Neutrophil (primary cell): Measurements from ENCODE around the gene RTF2.

Experiments used
- H3K27ac ChIP-seq: fragments of 200-600 bp; sonication (generic); 2 replicates; pipeline ENCODE4 v1.5.1; 2016; ENCODE audit warnings: mild to moderate bottlenecking, moderate library complexity
- H3K27me3 ChIP-seq: fragments of 200-600 bp; sonication (generic); 2 replicates; pipeline ENCODE4 v1.6.0; 2016; ENCODE audit warnings: mild to moderate bottlenecking
- H3K36me3 ChIP-seq: fragments of 200-600 bp; sonication (generic); 2 replicates; pipeline ENCODE4 v1.5.1; 2017
- H3K4me1 ChIP-seq, 2 experiments: fragments of 200-600 bp in 1 of 2; sonication (generic) in 1 of 2; 1 replicate in 1 of 2; 2 replicates in 1 of 2; pipeline versions ENCODE4 v1.5.1 to v1.6.1; 2013 to 2016; ENCODE audit warnings: low read depth in 1 of 2, low read length in 1 of 2, mild to moderate bottlenecking in 1 of 2, moderate library complexity in 1 of 2; ENCODE audit not compliant: control insufficient read depth in 1 of 2, insufficient read depth in 1 of 2
- H3K4me3 ChIP-seq, 2 experiments: fragments of 200-600 bp in 1 of 2; sonication (generic) in 1 of 2; 1 replicate in 1 of 2; 2 replicates in 1 of 2; pipeline ENCODE4 v1.5.1; 2013 to 2016; ENCODE audit warnings: low read depth in 1 of 2, low read length in 1 of 2, mild to moderate bottlenecking in 1 of 2, moderate library complexity in 1 of 2
- H3K9me3 ChIP-seq: fragments of 200-600 bp; sonication (generic); 2 replicates; pipeline ENCODE4 v1.5.1; 2016
- CTCF ChIP-seq: fragments of 200-600 bp; sonication (generic); IDR thresholded peaks from 2 replicates; pipeline ENCODE4 v1.5.1; 2016; ENCODE audit warnings: antibody characterized with exemption

Gene RTF2

GRCh38 chr20:56465997-56466396, 2.4 kb upstream of the RTF2 start:
- Histone ChIP-seq H3K4me3 (no peak overlapping the region), H3K36me3 (peaks cover 21% of the 10 kb centered on the region), H3K27me3 (no peaks in the 10 kb centered on the region), H3K9me3 (no peaks in the 10 kb centered on the region), H3K27ac (peak overlapping the region; percentile 94), H3K4me1 (peaks cover 60 to 70% of the 10 kb centered on the region in 2 experiments)
- TF ChIP-seq CTCF: no peak

GRCh38 chr20:56467968-56468315, 485 bp upstream of the RTF2 start:
- Histone ChIP-seq H3K9me3 (no peaks in the 10 kb centered on the region), H3K27me3 (no peaks in the 10 kb centered on the region), H3K4me3 (peak overlapping the region; percentile 94 to 95), H3K4me1 (peaks cover 55 to 75% of the 10 kb centered on the region in 2 experiments), H3K27ac (peak overlapping the region; percentile 94), H3K36me3 (peaks cover 25% of the 10 kb centered on the region)
- TF ChIP-seq CTCF: no peak

GRCh38 chr20:56469077-56469449, 636 bp downstream of the RTF2 start:
- Histone ChIP-seq H3K9me3 (no peaks in the 10 kb centered on the region), H3K27ac (peak overlapping the region; percentile 94), H3K4me3 (peak overlapping the region; percentile 94 to 95), H3K4me1 (peaks cover 44 to 64% of the 10 kb centered on the region in 2 experiments), H3K27me3 (no peaks in the 10 kb centered on the region), H3K36me3 (peaks cover 36% of the 10 kb centered on the region)
- TF ChIP-seq CTCF: no peak

- Histone ChIP-seq H3K36me3 (peaks cover 50% of the 10 kb centered on the region), H3K4me3 (peak overlapping the region; percentile 50 to 55), H3K4me1 (peaks cover 75 to 79% of the 10 kb centered on the region in 2 experiments), H3K27me3 (no peaks in the 10 kb centered on the region), H3K27ac (peak overlapping the region; percentile 93), H3K9me3 (no peaks in the 10 kb centered on the region)
- peak; percentile 32 for TF ChIP-seq CTCF
Measured at GRCh38 chr20:56483970-56484369, 15.5 kb downstream of the RTF2 start.

- Histone ChIP-seq H3K27ac (peak overlapping the region; percentile 93), H3K36me3 (peaks cover 41% of the 10 kb centered on the region), H3K9me3 (no peaks in the 10 kb centered on the region), H3K27me3 (no peaks in the 10 kb centered on the region), H3K4me1 (peaks cover 75 to 80% of the 10 kb centered on the region in 2 experiments), H3K4me3 (peak overlapping the region; percentile 42 to 49)
- no peak for TF ChIP-seq CTCF
Measured at GRCh38 chr20:56487216-56487615, 18.8 kb downstream of the RTF2 start.

- Histone ChIP-seq H3K9me3 (no peaks in the 10 kb centered on the region), H3K4me3 (no peak overlapping the region), H3K4me1 (peaks cover 75 to 80% of the 10 kb centered on the region in 2 experiments), H3K36me3 (peaks cover 41% of the 10 kb centered on the region), H3K27ac (peak overlapping the region; percentile 93), H3K27me3 (no peaks in the 10 kb centered on the region)
- no peak for TF ChIP-seq CTCF
Measured at GRCh38 chr20:56488566-56488965, 20.1 kb downstream of the RTF2 start.
